Measurements from ENCODE around the gene CACNA2D4. TPM values are rescaled to one million over a fixed set of nuclear protein-coding genes. Genes with fewer than 3 reads are reported as not detected.
A peak's percentile ranks its signal among the peaks of the same experiment; 100 is the strongest.

CACNA2D4 gene
- total RNA-seq, 1 donor from 2014 or later, result 0.45 TPM

- no peak for TF ChIP-seq CTCF (IDR thresholded peaks at IDR 0.05; ENCODE audit: unreplicated experiment)
- H3K9me3 Mint-ChIP-seq, result no peaks in the 10 kb centered on the region
Observed at GRCh38 chr12:1858456-1858855, 60.0 kb downstream of the CACNA2D4 start.

GRCh38 chr12:1857821-1858220 lies 60.6 kb downstream of the CACNA2D4 start:
- DNase-seq (ENCODE audit: low spot score in 2 of 2, unreplicated experiment in 2 of 2), result no peak
- H3K9me3 Mint-ChIP-seq, result no peaks in the 10 kb centered on the region
- peaks cover 30% of the 10 kb centered on the region for H3K27me3 Mint-ChIP-seq (ENCODE audit: low read depth)
- no peaks in the 10 kb centered on the region for H3K4me1 Mint-ChIP-seq
- TF ChIP-seq CTCF (IDR thresholded peaks at IDR 0.05; ENCODE audit: unreplicated experiment), result no peak
- H3K4me3 Mint-ChIP-seq, result no peak overlapping the region
- H3K27ac Mint-ChIP-seq, result no peak overlapping the region
- H3K36me3 Mint-ChIP-seq, result no peaks in the 10 kb centered on the region

More at GRCh38 chr12:1858456-1858855, 60.0 kb downstream of the CACNA2D4 start:
- no peaks in the 10 kb centered on the region for H3K36me3 Mint-ChIP-seq
- DNase-seq (ENCODE audit: low spot score in 2 of 2, unreplicated experiment in 2 of 2), result no peak
- no peak overlapping the region for H3K4me3 Mint-ChIP-seq
- H3K4me1 Mint-ChIP-seq, result no peaks in the 10 kb centered on the region
- H3K27ac Mint-ChIP-seq, result no peak overlapping the region
- H3K27me3 Mint-ChIP-seq (ENCODE audit: low read depth), result peaks cover 30% of the 10 kb centered on the region

GRCh38 chr12:1857086-1857485 lies 61.4 kb downstream of the CACNA2D4 start:
- DNase-seq (ENCODE audit: low spot score in 2 of 2, unreplicated experiment in 2 of 2), result no peak
- no peak overlapping the region for H3K4me3 Mint-ChIP-seq
- peaks cover 30% of the 10 kb centered on the region for H3K27me3 Mint-ChIP-seq (ENCODE audit: low read depth)
- no peaks in the 10 kb centered on the region for H3K36me3 Mint-ChIP-seq
- no peak for TF ChIP-seq CTCF (IDR thresholded peaks at IDR 0.05; ENCODE audit: unreplicated experiment)
- no peaks in the 10 kb centered on the region for H3K9me3 Mint-ChIP-seq
- H3K27ac Mint-ChIP-seq, result no peak overlapping the region
- H3K4me1 Mint-ChIP-seq, result no peaks in the 10 kb centered on the region

- no peak for TF ChIP-seq CTCF (IDR thresholded peaks at IDR 0.05; ENCODE audit: unreplicated experiment)
- DNase-seq (ENCODE audit: low spot score in 2 of 2, unreplicated experiment in 2 of 2), result peak in 1 of 2 experiments; percentile 2
- H3K36me3 Mint-ChIP-seq, result no peaks in the 10 kb centered on the region
- H3K27ac Mint-ChIP-seq, result no peak overlapping the region
- H3K4me1 Mint-ChIP-seq, result peaks cover 4% of the 10 kb centered on the region
- H3K9me3 Mint-ChIP-seq, result no peaks in the 10 kb centered on the region
- peaks cover 23% of the 10 kb centered on the region for H3K27me3 Mint-ChIP-seq (ENCODE audit: low read depth)
- no peak overlapping the region for H3K4me3 Mint-ChIP-seq
Observed at GRCh38 chr12:1855241-1855640, 63.2 kb downstream of the CACNA2D4 start.

- Mint-ChIP-seq H3K9me3 (no peaks in the 10 kb centered on the region), H3K4me1 (peaks cover 4% of the 10 kb centered on the region), H3K36me3 (no peaks in the 10 kb centered on the region), H3K27ac (no peak overlapping the region), H3K4me3 (no peak overlapping the region), H3K27me3 (ENCODE audit: low read depth) (peaks cover 19% of the 10 kb centered on the region)
- TF ChIP-seq CTCF (IDR thresholded peaks at IDR 0.05; ENCODE audit: unreplicated experiment), result no peak
- DNase-seq (ENCODE audit: low spot score in 2 of 2, unreplicated experiment in 2 of 2), result peak in 1 of 2 experiments; percentile 22
Observed at GRCh38 chr12:1853716-1854115, 64.7 kb downstream of the CACNA2D4 start.

- DNase-seq (ENCODE audit: low spot score in 2 of 2, unreplicated experiment in 2 of 2), result no peak
Observed at GRCh38 chr12:1852076-1852475, 66.4 kb downstream of the CACNA2D4 start.

More at GRCh38 chr12:1852076-1852475, 66.4 kb downstream of the CACNA2D4 start:
- H3K9me3 Mint-ChIP-seq, result no peaks in the 10 kb centered on the region
- no peak for TF ChIP-seq CTCF (IDR thresholded peaks at IDR 0.05; ENCODE audit: unreplicated experiment)
- H3K27ac Mint-ChIP-seq, result no peak overlapping the region
- H3K4me1 Mint-ChIP-seq, result peaks cover 4% of the 10 kb centered on the region
- peaks cover 19% of the 10 kb centered on the region for H3K27me3 Mint-ChIP-seq (ENCODE audit: low read depth)
- no peak overlapping the region for H3K4me3 Mint-ChIP-seq
- no peaks in the 10 kb centered on the region for H3K36me3 Mint-ChIP-seq
